HepG2 (cell line): ENCODE data around the gene COL6A6. TPM values are rescaled to one million over a fixed set of nuclear protein-coding genes. Genes with fewer than 3 reads are reported as not detected.

Experiments used
- ATAC-seq: fragments of 200-7000 bp; cut with Tn5 transposase; 3 replicates; pipeline ENCODE4 v1.9.1; 2020; ENCODE audit warnings: mild to moderate bottlenecking, moderate library complexity
- BruUV-seq: library from RNA; stranded (reverse); fragments of 400-500 nt; replicated peaks from 2 replicates; lab custom pipeline; 2021; lab: Mats Ljungman, UMichigan
- CTCF ChIA-PET: fragments of 300-600 bp; formaldehyde crosslinking; extraction: SDS; loops from one replicate; lab custom pipeline; 2021; ENCODE audit warnings: low total read pairs, inconsistent platforms, low intra/inter-chr PET ratio; lab: Yijun Ruan, JAX
- POLR2A ChIA-PET: fragments of 350-600 bp; sonication (Branson Sonifier 250); formaldehyde crosslinking; loops from one replicate; lab custom pipeline; 2020; ENCODE audit warnings: antibody characterized with exemption, inconsistent platforms; lab: Yijun Ruan, JAX
- DNase-seq: peaks from one replicate; pipeline ENCODE4 v3.0.0-alpha.2; 2015; ENCODE audit warnings: low spot score
- FAIRE-seq: peaks from 3 replicates; lab custom pipeline; 2011; peaks lifted over from hg19 to GRCh38; lab: Jason Lieb, UNC
- H2AFZ ChIP-seq: one replicate; pipeline ENCODE4 v1.6.1; 2011; ENCODE audit warnings: low read length, inconsistent platforms
- H3K27ac ChIP-seq: fragments of 300-600 bp; 3 replicates; pipeline ENCODE4 v1.8.0; 2011; ENCODE audit warnings: mixed run types, mild to moderate bottlenecking, mixed read lengths, low read length, inconsistent platforms; ENCODE audit not compliant: insufficient read depth; ENCODE audit errors: extremely low read length
- H3K27me3 ChIP-seq, 2 experiments: fragments of 200-600 bp in 1 of 2; 2 replicates in 1 of 2; 3 replicates in 1 of 2; pipeline versions ENCODE4 v1.6.0 to v1.8.0; 2011; ENCODE audit warnings: low read length in 2 of 2, mild to moderate bottlenecking in 2 of 2, moderate library complexity in 2 of 2, inconsistent platforms in 1 of 2; ENCODE audit not compliant: insufficient read depth in 2 of 2, control insufficient read depth in 1 of 2
- H3K36me3 ChIP-seq, 2 experiments: fragments of 200-600 bp in 1 of 2; replicated peaks in 1 of 2; 2 replicates in 1 of 2; 3 replicates in 1 of 2; pipeline versions ENCODE4 v1.5.1 to v1.8.0; 2011; ENCODE audit warnings: low read length in 2 of 2, inconsistent platforms in 1 of 2; ENCODE audit not compliant: insufficient read depth in 2 of 2, control insufficient read depth in 1 of 2
- H3K4me1 ChIP-seq: 2 replicates; pipeline ENCODE4 v1.5.1; 2012; ENCODE audit warnings: low read length, inconsistent platforms; ENCODE audit not compliant: insufficient read depth
- H3K4me2 ChIP-seq: 2 replicates; pipeline ENCODE4 v1.6.0; 2011; ENCODE audit warnings: low read depth, low read length, inconsistent platforms
- H3K4me3 ChIP-seq, 3 experiments: fragments of 200-600 bp in 1 of 3; sonication (generic), shearing (Covaris generic) in 1 of 3; replicated peaks in 1 of 3; 2 replicates each; pipeline ENCODE4 v1.5.1; 2011 to 2016; ENCODE audit warnings: low read length in 3 of 3, inconsistent platforms in 2 of 3, low read depth in 2 of 3, mild to moderate bottlenecking in 2 of 3, control low read depth in 1 of 3, mixed read lengths in 1 of 3; ENCODE audit not compliant: insufficient read depth in 1 of 3
- H3K79me2 ChIP-seq: one replicate; pipeline ENCODE4 v1.6.1; 2011; ENCODE audit warnings: low read length, inconsistent platforms; ENCODE audit not compliant: insufficient read depth
- H3K9ac ChIP-seq: 2 replicates; pipeline ENCODE4 v1.6.0; 2011; ENCODE audit warnings: mild to moderate bottlenecking, low read depth, low read length, inconsistent platforms; ENCODE audit not compliant: insufficient read depth
- H3K9me3 ChIP-seq: 2 replicates; pipeline ENCODE4 v1.5.1; 2012; ENCODE audit warnings: mild to moderate bottlenecking, low read length
- H4K20me1 ChIP-seq: 2 replicates; pipeline ENCODE4 v1.6.0; 2011; ENCODE audit warnings: inconsistent platforms, mild to moderate bottlenecking, low read length, moderate library complexity; ENCODE audit not compliant: insufficient read depth
- ERF ChIP-seq: IDR thresholded peaks from 2 replicates; pipeline ENCODE4 v1.6.1; 2018; ENCODE audit warnings: missing biosample characterization, missing genetic modification reagents
- FOXC1 ChIP-seq: sonication (generic); formaldehyde crosslinking; IDR thresholded peaks from 2 replicates; pipeline ENCODE4 v1.8.0; 2022; ENCODE audit warnings: mild to moderate bottlenecking, missing genetic modification reagents, borderline replicate concordance
- KLF9 ChIP-seq: IDR thresholded peaks from 2 replicates; pipeline ENCODE4 v1.6.1; 2016; ENCODE audit warnings: low read depth
- NRL ChIP-seq: sonication (generic); formaldehyde crosslinking; IDR thresholded peaks from 2 replicates; pipeline ENCODE4 v1.5.0; 2020; ENCODE audit warnings: missing genetic modification reagents, mild to moderate bottlenecking, moderate library complexity, borderline replicate concordance
- SNRNP70 ChIP-seq: fragments of 200-400 bp; formaldehyde crosslinking; IDR thresholded peaks from 2 replicates; pipeline ENCODE4 v1.6.1; 2017; ENCODE audit warnings: mild to moderate bottlenecking, low read depth, low read length, moderate library complexity
- ZBTB3 ChIP-seq: sonication (generic); formaldehyde crosslinking; IDR thresholded peaks from 2 replicates; pipeline ENCODE4 v1.4.0; 2020; ENCODE audit warnings: low read depth, mild to moderate bottlenecking, moderate library complexity, missing genetic modification reagents, borderline replicate concordance
- ZNF3 ChIP-seq: IDR thresholded peaks from 2 replicates; pipeline ENCODE4 v1.7.0; 2017; ENCODE audit warnings: inconsistent platforms
- ZNF614 ChIP-seq: IDR thresholded peaks from 2 replicates; pipeline ENCODE4 v1.6.1; 2018; ENCODE audit warnings: missing biosample characterization, missing genetic modification reagents, inconsistent platforms, borderline replicate concordance
- ZNF615 ChIP-seq: sonication (generic); formaldehyde crosslinking; IDR thresholded peaks from 2 replicates; pipeline ENCODE4 v1.5.0; 2020; ENCODE audit warnings: mild to moderate bottlenecking, missing genetic modification reagents, borderline replicate concordance
- ZNF660 ChIP-seq: sonication (generic); formaldehyde crosslinking; IDR thresholded peaks from 2 replicates; pipeline ENCODE4 v1.5.1; 2020; ENCODE audit warnings: mild to moderate bottlenecking, low read depth, missing genetic modification reagents, borderline replicate concordance
- ZNF780A ChIP-seq: sonication (generic); formaldehyde crosslinking; IDR thresholded peaks from 2 replicates; pipeline ENCODE4 v1.8.0; 2022; ENCODE audit warnings: mild to moderate bottlenecking, missing genetic modification reagents, moderate library complexity
- ZNF83 ChIP-seq: sonication (generic); formaldehyde crosslinking; IDR thresholded peaks from 2 replicates; pipeline ENCODE4 v1.4.0; 2020; ENCODE audit warnings: missing genetic modification reagents, mild to moderate bottlenecking, borderline replicate concordance
- WGBS: methylation state at CpG from one replicate; pipeline ENCODE4 v1.1.6; 2017; ENCODE audit warnings: low lambda C conversion rate; 5-methylcytosine and 5-hydroxymethylcytosine counted together
- in situ Hi-C: cut with HindIII; loops from 2 replicates; pipeline ENCODE4 v1.10.0; 2017; ENCODE audit warnings: low pct_unique_long_range_greater_than_20kb; ENCODE audit not compliant: extremely low pct_ligation_motif_present
- intact Hi-C: fragments of 100-400 bp; cut with micrococcal nuclease; formaldehyde crosslinking; loops from one replicate; pipeline ENCODE4 v1.10.0; 2022; ENCODE audit not compliant: unreplicated experiment
- polyA plus RNA-seq, 8 experiments: library from polyadenylated mRNA; depleted of rRNA in 3 of 8; stranded (reverse) in 7 of 8; unstranded in 1 of 8; fragments of >200 nt; fragmentation: Illumina TruSeq in 4 of 8; extraction: Trizol in 4 of 8; gene quantifications; 2 replicates each; pipeline versions ENCODE4 v1.2.1 to v1.2.3, GENCODE V29; 2011 to 2016; ENCODE audit warnings: low read depth in 4 of 8, missing spikeins in 1 of 8, mixed read lengths in 1 of 8; ENCODE audit not compliant: insufficient read depth in 1 of 8
- total RNA-seq, 5 experiments: library from RNA; depleted of rRNA; stranded (reverse); fragments of >200 nt; fragmentation: Illumina TruSeq; extraction: Trizol; gene quantifications; 2 replicates each; pipeline ENCODE4 v1.2.3, GENCODE V29; 2016; ENCODE audit warnings: low read depth in 1 of 5
- TF ChIP-seq, protein P1 (sequence below): sonication (generic); formaldehyde crosslinking; IDR thresholded peaks from 2 replicates; pipeline ENCODE4 v1.4.0; 2020; ENCODE audit warnings: missing genetic modification reagents
- TF ChIP-seq, protein P2 (sequence below): sonication (generic); formaldehyde crosslinking; IDR thresholded peaks from 2 replicates; pipeline ENCODE4 v1.8.1; 2023; ENCODE audit warnings: mild to moderate bottlenecking, moderate library complexity, missing genetic modification reagents
- TF ChIP-seq, protein P3 (sequence below): conservative IDR thresholded peaks from 2 replicates; pipeline ENCODE4 v1.6.1; 2018; ENCODE audit warnings: missing genetic modification reagents
- TF ChIP-seq, protein P4 (sequence below): sonication (generic); formaldehyde crosslinking; IDR thresholded peaks from 2 replicates; pipeline ENCODE4 v1.4.0; 2020; ENCODE audit warnings: missing genetic modification reagents, borderline replicate concordance
- TF ChIP-seq, protein P5 (sequence below): sonication (generic); formaldehyde crosslinking; IDR thresholded peaks from 2 replicates; pipeline ENCODE4 v1.5.1; 2020; ENCODE audit warnings: missing genetic modification reagents, mild to moderate bottlenecking, borderline replicate concordance

COL6A6 gene
- total and polyA plus RNA-seq, 2 of the 13 experiments (the other 11 are each of a cell fraction or from before 2014, with no cell fraction given) = not detected

DNA sequence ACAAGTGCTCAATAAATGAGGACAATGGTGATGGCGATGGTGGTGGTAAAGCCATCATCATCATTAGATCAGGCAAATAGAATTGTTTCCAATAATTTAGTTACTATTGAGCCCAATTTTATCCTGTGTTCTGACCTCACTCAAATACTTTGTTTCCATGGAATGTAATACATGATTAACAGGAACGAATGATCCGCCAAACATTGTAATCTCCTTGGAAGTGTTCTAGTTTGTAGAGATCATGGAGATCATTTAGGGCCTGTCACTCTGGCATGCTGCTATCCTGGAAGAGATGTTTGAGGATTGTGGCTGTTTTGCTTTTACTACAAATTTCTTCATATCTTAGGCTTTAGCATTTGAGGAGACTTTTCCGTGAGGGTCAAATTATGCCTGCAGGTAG, 2.8 kb downstream of the COL6A6 start:
- H3K27me3 ChIP-seq = peaks cover 0 to 20% of the 10 kb centered on the region in 2 experiments; a peak in 4 of 5 replicates
- CTCF ChIA-PET = no interaction called here
- no TSS peak for BruUV-seq
- H4K20me1 ChIP-seq = no peaks in the 10 kb centered on the region
- POLR2A ChIA-PET = no interaction called here
- H3K4me2 ChIP-seq = no peak overlapping the region
- in situ Hi-C loops (no loop called here), intact Hi-C loops (no loop called here)
- no peaks in the 10 kb centered on the region for H3K9me3 ChIP-seq
- no peak for ATAC-seq
- no peak overlapping the region for H3K4me3 ChIP-seq
- H3K4me1 ChIP-seq = no peaks in the 10 kb centered on the region
- TF ChIP-seq ZNF780A (CRISPR knock-in tag) (no peak), NRL (no peak), ERF (CRISPR knock-in tag) (no peak), ZNF83 (no peak), SNRNP70 (no peak), ZNF615 (CRISPR knock-in tag) (no peak), KLF9 (CRISPR knock-in tag) (no peak), FOXC1 (CRISPR knock-in tag) (no peak), ZBTB3 (no peak), ZNF614 (CRISPR knock-in tag) (no peak), ZNF3 (CRISPR knock-in tag) (no peak), ZNF660 (CRISPR knock-in tag) (no peak)
- TF ChIP-seq, protein P1, sequence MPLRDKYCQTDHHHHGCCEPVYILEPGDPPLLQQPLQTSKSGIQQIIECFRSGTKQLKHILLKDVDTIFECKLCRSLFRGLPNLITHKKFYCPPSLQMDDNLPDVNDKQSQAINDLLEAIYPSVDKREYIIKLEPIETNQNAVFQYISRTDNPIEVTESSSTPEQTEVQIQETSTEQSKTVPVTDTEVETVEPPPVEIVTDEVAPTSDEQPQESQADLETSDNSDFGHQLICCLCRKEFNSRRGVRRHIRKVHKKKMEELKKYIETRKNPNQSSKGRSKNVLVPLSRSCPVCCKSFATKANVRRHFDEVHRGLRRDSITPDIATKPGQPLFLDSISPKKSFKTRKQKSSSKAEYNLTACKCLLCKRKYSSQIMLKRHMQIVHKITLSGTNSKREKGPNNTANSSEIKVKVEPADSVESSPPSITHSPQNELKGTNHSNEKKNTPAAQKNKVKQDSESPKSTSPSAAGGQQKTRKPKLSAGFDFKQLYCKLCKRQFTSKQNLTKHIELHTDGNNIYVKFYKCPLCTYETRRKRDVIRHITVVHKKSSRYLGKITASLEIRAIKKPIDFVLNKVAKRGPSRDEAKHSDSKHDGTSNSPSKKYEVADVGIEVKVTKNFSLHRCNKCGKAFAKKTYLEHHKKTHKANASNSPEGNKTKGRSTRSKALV (CRISPR knock-in tag) = no peak
- TF ChIP-seq, protein P2, sequence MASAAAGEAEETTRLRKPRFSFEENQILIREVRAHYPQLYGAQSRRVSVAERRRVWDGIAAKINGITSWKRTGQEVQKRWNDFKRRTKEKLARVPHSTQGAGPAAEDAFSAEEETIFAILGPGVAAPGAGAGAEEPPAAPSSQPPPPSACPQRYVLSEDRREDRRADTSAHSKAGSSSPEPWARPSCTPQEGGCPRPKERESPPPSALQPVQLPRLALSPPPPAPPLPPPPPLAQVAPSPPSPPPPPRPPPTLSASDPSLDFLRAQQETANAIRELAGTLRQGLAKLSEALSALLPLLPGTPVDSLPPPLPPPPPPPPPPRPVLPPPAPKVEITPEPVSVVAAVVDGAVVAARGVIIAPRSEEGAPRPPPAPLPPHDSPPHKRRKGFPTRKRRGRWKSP (CRISPR knock-in tag) = no peak
- TF ChIP-seq, protein P3, sequence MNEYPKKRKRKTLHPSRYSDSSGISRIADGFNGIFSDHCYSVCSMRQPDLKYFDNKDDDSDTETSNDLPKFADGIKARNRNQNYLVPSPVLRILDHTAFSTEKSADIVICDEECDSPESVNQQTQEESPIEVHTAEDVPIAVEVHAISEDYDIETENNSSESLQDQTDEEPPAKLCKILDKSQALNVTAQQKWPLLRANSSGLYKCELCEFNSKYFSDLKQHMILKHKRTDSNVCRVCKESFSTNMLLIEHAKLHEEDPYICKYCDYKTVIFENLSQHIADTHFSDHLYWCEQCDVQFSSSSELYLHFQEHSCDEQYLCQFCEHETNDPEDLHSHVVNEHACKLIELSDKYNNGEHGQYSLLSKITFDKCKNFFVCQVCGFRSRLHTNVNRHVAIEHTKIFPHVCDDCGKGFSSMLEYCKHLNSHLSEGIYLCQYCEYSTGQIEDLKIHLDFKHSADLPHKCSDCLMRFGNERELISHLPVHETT = no peak
- TF ChIP-seq, protein P4, sequence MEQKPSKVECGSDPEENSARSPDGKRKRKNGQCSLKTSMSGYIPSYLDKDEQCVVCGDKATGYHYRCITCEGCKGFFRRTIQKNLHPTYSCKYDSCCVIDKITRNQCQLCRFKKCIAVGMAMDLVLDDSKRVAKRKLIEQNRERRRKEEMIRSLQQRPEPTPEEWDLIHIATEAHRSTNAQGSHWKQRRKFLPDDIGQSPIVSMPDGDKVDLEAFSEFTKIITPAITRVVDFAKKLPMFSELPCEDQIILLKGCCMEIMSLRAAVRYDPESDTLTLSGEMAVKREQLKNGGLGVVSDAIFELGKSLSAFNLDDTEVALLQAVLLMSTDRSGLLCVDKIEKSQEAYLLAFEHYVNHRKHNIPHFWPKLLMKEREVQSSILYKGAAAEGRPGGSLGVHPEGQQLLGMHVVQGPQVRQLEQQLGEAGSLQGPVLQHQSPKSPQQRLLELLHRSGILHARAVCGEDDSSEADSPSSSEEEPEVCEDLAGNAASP (CRISPR knock-in tag) = no peak
- TF ChIP-seq, protein P5, sequence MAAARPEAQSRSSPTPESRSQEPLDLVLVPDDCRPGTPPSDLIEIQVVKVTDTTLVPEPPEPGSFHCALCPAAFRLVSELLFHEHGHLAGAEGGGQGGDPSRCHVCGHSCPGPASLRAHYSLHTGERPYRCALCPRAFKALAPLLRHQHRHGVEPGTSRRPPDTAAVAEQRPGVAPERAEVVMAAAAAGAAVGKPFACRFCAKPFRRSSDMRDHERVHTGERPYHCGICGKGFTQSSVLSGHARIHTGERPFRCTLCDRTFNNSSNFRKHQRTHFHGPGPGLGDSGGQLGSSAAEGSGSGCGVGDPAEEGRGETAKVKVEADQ (CRISPR knock-in tag) = no peak
- DNase-seq = no peak
- 22% methylated on average over 4 of the region's 4 CpGs for WGBS
- no peak overlapping the region for H3K27ac ChIP-seq
- no peak for FAIRE-seq
- no peaks in the 10 kb centered on the region for H3K36me3 ChIP-seq
- H3K9ac ChIP-seq = no peak overlapping the region
- no peak overlapping the region for H2AFZ ChIP-seq
- H3K79me2 ChIP-seq = no peaks in the 10 kb centered on the region
